ENCODE data around the gene DISC1. TPM values are rescaled to one million over a fixed set of nuclear protein-coding genes. Genes with fewer than 3 reads are reported as not detected.

The DISC1 gene
- total and polyA plus RNA-seq, 7 experiments from 2014 or later, result 7.8 to 33.8 (median 17.1) TPM

Other genes starting within 250 kb of the DISC1 start
- gene EGLN1, start 204.5 kb upstream of the DISC1 start, total RNA-seq, result 10 to 100 TPM; 13.6 to 38.9 (median 23.0) TPM
- 10 to 100 TPM; 20.2 to 21.9 TPM for gene EGLN1, start 204.5 kb upstream of the DISC1 start, polyA plus RNA-seq
- gene TSNAX, start 98.1 kb upstream of the DISC1 start, total RNA-seq, result 10 to 100 TPM; 33.7 to 49.7 (median 34.3) TPM
- gene TSNAX, start 98.1 kb upstream of the DISC1 start, polyA plus RNA-seq, result 10 to 100 TPM; 93.1 to 97.1 TPM